Measurements from ENCODE around the gene RBFOX2. TPM values are rescaled to one million over a fixed set of nuclear protein-coding genes. Genes with fewer than 3 reads are reported as not detected.
"Not testable (repeated sequence)": the region's sequence is repeated elsewhere in the genome, so short reads cannot be mapped to it uniquely, and the experiment has no call there.

RBFOX2 gene
- total RNA-seq (2014; rRNA removed; shearing (Covaris generic)), result 87.3 and 97.4 TPM in 2 replicates
- polyA plus RNA-seq (2015; cell fraction: cytosol; rRNA removed), result 58.6 and 74.5 TPM in 2 replicates
- 88.5 and 93.6 TPM in 2 replicates for polyA plus RNA-seq (2015; cell fraction: nucleus; rRNA removed)

- peak; percentile 83 for DNase-seq (ENCODE audit: low read depth)
Measured at GRCh38 chr22:36028646-36029405, at the start of gene RBFOX2. Gene RBFOX2 (minus strand): TSS chr22:36028824. CDS start chr22:36028425, 399 bp downstream.

- no peak for DNase-seq (ENCODE audit: low read depth)
Measured at GRCh38 chr22:36077271-36077670, 48.6 kb upstream of the RBFOX2 start.

DNA sequence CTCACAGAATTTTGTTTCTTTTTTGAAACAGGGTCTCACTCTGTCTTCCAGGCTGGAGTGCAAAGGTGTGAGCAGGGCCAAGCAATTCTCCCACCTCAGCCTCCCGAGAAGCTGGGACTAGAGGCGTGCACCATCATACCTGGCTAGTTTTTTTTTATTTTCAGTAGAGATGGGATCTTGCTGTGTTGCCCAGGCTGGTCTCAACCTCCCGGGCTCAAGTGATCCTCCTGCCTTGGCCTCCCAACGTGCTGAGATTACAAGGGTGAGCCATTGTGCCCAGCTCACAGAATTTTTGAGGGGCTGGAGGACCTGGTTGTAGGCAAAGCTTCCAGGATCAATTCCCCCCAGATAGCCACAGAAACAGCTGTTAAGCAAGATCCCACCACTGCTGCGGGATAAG lies 47.1 kb upstream of the RBFOX2 start:
- DNase-seq (ENCODE audit: low read depth), result no peak

DNA sequence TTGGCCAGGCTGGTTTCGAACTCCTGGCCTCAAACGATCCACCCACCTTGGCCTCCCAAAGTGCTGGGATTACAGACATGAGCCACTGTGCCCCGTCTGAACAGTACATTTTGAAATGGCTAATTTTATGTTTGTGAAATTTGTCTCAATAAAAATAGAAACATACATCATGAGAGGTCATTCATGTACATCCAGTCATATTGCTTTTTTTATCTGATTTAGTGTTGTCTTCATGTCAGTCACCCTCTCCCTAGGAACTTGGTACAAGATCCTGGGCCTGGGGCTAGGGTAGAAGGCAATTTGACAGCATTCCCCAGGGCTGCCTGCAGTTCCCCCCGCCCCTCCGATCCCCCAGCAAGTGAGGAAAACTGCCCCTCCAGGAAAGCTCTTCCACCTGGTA lies 46.6 kb upstream of the RBFOX2 start:
- DNase-seq (ENCODE audit: low read depth), result no peak

DNA sequence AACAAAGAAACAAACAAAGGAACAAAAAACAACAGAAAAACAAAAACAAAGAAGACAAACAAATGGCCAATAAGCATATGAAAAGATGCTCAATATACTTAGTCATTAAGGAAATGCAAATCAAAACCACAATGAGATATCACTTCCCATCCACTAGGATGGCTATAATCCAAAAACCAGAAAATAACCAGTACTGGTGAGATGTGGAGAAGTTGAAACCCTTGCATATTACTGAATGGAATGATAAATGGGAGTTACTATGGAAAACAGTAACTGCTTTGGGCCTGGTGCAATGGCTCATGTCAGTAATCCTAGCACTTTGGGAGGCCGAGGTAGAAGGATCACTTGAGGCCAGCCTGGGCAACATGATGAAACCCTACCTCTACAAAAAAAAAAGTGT lies 44.9 kb upstream of the RBFOX2 start:
- no peak for DNase-seq (ENCODE audit: low read depth)

DNA sequence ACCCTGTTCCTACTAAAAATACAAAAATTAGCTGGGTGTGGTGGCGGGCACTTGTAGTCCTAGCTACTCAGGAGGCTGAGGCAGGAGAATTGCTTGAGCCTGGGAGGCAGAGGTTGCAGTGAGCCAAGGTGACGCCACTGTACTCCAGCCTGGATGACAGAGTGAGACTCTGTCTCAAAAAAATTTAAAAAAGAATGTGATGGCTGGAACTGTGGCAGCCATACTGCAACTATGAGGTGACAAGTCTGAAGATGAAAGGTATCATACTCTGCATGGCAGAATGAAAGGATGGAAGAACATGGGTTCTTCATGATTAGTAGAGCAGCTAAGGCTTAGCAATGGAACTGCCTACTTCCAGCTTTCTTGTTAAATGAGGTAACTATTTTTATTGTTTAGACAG lies 42.0 kb upstream of the RBFOX2 start:
- not testable (repeated sequence) for DNase-seq (ENCODE audit: low read depth)

GRCh38 chr22:36069368-36069767 lies 40.7 kb upstream of the RBFOX2 start:
- DNase-seq (ENCODE audit: low read depth), result no peak

DNA sequence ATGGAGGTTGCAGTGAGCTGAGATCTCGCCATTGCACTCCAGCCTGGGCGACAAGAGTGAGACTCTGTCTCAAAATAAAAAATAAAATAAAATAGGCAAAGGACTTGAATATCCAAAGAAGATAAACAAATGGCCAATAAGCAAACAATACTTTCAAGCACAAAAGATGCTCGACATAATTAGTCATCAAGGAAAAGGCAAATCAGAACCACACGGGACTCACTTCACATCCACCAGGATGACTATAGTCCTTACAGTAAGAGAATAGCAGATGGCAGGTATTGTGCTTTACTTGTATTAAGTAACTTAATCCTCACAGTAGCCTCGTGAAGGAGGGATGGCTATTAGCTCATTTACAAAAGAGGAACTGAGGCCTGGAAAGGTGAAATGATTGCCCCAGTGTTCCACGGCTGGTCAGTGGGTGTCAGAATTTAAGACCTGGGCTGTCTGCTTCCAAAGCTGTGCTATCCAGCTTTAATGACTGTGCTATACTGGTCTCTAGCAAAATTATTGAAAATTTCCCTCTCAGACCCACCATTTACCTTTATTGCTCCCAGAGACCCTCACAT lies 40.2 kb upstream of the RBFOX2 start:
- no peak for DNase-seq (ENCODE audit: low read depth)

DNA sequence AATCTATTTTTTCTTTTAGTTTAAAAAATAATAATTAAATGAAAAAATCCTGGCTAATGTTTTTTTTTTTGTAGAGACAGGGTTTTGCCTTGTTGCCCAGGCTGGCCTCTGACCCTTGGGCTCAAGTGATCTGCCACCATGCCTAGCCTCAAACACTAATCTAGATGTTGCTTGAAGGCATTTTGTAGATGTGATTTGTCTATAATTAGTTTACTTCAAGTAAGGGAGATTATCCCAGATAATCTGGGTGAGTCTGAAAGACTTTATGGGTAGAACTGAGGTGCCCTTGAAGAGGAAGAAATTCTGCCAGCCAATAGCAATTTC lies 38.6 kb upstream of the RBFOX2 start:
- no peak for DNase-seq (ENCODE audit: low read depth)

- DNase-seq (ENCODE audit: low read depth), result peak; percentile 96
Measured at GRCh38 chr22:36065775-36066544, 37.3 kb upstream of the RBFOX2 start.

- no peak for DNase-seq (ENCODE audit: low read depth)
Measured at GRCh38 chr22:36065462-36065774, 36.8 kb upstream of the RBFOX2 start.

DNA sequence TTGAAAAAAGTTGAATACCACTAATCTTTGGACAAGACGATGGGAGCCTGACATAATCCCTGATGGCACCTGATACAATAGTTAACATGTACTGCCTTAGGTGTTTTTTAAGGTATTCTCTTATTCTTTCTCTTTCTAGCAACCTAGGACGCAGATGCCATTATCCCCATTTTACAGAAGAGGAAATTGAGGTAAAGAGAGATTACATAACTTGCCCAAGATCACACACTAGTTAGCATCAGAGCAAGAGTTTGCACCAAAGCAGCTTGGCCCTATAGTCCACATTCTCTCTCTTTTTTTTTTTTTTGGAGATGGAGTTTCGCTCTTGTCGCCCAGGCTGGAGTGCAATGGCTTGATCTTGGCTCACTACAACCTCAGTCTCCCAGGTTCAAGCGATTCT lies 35.7 kb upstream of the RBFOX2 start:
- DNase-seq (ENCODE audit: low read depth), result no peak

- DNase-seq (ENCODE audit: low read depth), result peak; percentile 57
Measured at GRCh38 chr22:36056980-36057379, 28.4 kb upstream of the RBFOX2 start.

DNA sequence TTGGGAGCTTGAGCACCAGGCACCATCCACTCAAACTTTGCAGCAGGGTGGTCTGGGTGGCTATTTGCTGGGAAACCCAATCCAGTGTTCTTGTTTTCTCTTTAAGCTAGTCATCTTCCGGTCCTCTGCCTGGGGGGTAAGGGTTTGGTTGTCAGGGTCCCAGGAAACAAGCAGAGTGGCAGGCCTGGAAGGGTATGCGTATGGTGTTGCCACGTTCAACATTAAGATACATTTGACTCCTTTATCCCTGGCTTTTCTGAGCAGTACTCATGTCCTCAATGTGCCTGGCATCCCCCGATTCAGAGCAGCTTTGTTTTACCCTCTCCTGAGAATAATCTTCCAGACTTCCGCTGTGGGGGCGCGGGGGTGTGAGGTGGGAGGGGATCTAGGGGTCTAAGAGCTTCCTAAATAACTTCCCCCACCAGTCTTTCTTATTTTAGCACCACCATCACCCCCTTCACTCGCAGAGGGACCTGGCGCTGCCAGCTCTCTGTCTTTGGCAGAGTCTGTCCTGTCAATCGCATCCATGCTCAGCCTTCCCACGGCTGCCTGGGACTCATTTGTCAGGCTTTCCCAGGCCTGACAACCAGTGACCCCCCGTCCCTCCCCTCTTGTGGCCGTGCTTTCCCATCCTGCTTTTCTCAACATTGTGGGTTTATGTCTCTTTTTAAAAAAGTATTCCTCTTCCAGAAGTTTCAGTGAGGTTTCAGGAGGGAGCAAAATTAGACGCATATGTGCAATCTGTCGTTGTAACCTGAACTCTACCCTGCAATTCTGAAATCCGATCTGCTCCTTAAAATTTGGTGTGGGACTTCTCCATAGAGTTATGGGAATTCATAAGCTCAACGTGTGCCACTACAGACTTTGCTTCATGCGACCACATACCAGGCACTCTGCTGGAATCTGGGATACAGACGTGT lies 27.0 kb upstream of the RBFOX2 start:
- DNase-seq (ENCODE audit: low read depth), result no peak

DNA sequence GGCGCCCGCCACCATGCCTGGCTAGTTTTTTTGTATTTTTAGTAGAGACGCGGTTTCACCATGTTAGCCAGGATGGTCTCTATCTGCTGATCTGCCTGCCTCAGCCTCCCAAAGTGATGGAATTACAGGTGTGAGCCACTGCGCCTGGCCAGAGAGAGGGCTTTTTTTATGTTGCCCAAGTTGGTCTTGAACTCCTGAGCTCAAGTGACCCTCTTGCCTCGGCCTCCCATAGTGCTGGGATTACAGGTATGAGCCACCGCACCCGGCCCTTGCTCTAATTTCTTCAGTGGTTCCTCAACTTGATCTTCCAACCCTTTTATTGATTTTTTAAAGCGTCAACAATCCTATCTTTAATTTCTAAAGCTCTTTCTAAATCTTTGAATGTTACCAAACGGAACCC lies 25.8 kb upstream of the RBFOX2 start:
- not testable (repeated sequence) for DNase-seq (ENCODE audit: low read depth)

DNA sequence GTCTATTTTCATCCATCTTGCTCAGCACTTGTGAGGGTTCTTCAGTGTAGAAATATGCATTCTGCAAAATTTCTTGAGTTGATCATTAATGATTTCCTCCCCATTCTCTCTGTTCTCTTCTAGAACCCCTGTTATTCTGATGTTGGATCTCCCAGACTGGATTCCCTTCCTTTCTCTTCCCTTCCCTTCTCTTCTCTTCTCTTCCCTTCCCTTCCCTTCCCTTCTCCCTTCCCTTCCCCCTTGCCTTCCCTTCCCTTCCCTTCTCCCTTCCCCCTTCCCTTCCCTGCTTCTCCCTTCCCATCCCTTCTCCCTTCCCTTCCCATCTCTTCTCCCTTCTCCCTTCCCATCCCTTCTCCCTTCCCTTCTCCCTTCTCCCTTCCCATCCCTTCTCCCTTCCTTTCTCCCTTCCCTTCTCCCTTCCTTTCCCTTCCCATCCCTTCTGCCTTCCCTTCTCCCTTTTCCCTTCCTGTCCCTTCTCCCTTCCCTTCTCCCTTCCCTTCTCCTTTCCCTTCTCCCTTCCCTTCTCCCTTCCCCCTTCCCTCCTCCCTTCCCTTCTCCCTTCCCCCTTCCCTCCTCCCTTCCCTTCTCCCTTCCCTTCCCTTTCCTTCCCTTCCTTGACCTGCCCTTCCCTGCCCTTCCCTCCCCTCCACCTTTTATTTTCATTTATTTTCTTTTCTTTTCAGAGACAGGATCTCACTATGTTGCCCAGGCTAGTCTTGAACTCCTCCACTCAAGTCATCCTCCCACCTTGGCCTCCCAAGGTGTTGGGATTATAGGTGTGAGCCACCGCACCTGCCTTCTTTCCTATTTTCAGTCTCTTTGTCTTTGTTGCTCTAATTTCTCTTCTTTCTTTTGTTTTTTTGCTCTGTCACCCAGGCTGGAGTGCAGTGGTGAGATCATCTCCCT lies 24.9 kb upstream of the RBFOX2 start:
- DNase-seq (ENCODE audit: low read depth), result no peak

- DNase-seq (ENCODE audit: low read depth), result peak; percentile 63
Measured at GRCh38 chr22:36052505-36052941, 23.9 kb upstream of the RBFOX2 start.

GRCh38 chr22:36049678-36049997 lies 21.0 kb upstream of the RBFOX2 start:
- no peak for DNase-seq (ENCODE audit: low read depth)

DNA sequence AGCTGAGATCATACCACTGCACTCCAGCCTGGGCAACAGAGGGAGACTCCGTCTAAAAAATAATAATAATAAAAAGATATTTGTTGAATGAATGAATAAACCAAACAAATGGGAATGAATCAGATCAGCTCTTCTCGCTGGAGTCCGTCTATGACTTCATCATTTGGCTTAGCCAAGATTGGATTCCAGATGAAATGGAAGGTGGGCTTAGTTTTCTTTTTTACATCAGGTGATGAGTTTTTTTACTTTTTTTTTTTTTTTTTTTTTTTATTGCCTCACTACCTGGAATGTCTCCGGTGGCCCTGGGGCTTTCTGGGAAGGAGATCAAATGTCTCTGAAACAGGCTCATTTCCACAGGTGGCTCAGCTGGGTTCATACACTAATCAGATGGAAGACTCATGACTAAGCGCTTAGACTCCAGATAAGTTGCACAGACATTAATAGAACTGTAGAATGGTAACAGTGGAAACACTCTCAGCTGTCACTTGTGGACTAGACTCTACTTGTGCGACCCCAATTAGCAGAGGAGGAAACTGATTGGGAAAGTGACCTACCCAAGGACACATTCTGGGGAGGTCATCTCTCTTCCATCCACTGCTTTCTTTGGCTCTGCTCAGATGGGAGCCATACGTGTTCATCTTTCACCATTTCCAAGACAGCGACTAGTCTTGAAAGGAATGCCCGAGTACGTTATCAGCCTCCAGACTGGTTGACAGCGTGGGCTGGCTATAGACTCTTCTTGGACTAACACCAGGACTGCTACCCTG lies 20.5 kb upstream of the RBFOX2 start:
- DNase-seq (ENCODE audit: low read depth), result no peak

GRCh38 chr22:36044517-36044916 lies 15.9 kb upstream of the RBFOX2 start:
- DNase-seq (ENCODE audit: low read depth), result not testable (repeated sequence)

All from HT1080 (cell line).